HEK293 (cell line): ENCODE measurements around the gene BRINP2.

Source experiments
- WT1 ChIP-seq: fragments of 450-650 bp; formaldehyde crosslinking; IDR thresholded peaks from 2 replicates; pipeline ENCODE4 v1.5.1; 2016; ENCODE audit warnings: missing biosample characterization, missing genetic modification characterization
- ZBTB21 ChIP-seq: fragments of 450-650 bp; formaldehyde crosslinking; IDR thresholded peaks from 2 replicates; pipeline ENCODE4 v1.5.1; 2017; ENCODE audit warnings: missing biosample characterization, missing genetic modification characterization
- ZBTB8A ChIP-seq: fragments of 450-650 bp; formaldehyde crosslinking; IDR thresholded peaks from 2 replicates; pipeline ENCODE4 v1.5.1; 2016; ENCODE audit warnings: missing biosample characterization, missing genetic modification characterization
- ZNF843 ChIP-seq: fragments of 450-650 bp; formaldehyde crosslinking; IDR thresholded peaks from 2 replicates; pipeline ENCODE4 v1.5.1; 2016; ENCODE audit warnings: missing biosample characterization, missing genetic modification characterization
- TF ChIP-seq, protein P1 (sequence below): fragments of 450-650 bp; formaldehyde crosslinking; IDR thresholded peaks from 2 replicates; pipeline ENCODE4 v1.5.1; 2016; ENCODE audit warnings: missing biosample characterization, missing genetic modification characterization
- TF ChIP-seq, protein P2 (sequence below): fragments of 450-650 bp; formaldehyde crosslinking; IDR thresholded peaks from 2 replicates; pipeline ENCODE4 v1.5.1; 2016; ENCODE audit warnings: missing biosample characterization, missing genetic modification characterization
- TF ChIP-seq, protein P3 (sequence below): fragments of 450-650 bp; formaldehyde crosslinking; IDR thresholded peaks from 2 replicates; pipeline ENCODE4 v1.5.1; 2016; ENCODE audit warnings: missing biosample characterization, missing genetic modification characterization
- TF ChIP-seq, protein P4 (sequence below): sonication (generic); formaldehyde crosslinking; IDR thresholded peaks from 2 replicates; pipeline ENCODE4 v1.8.1; 2022; ENCODE audit warnings: mild to moderate bottlenecking, moderate library complexity, missing genetic modification reagents
- TF ChIP-seq, protein P5 (sequence below): fragments of 450-650 bp; formaldehyde crosslinking; IDR thresholded peaks from 2 replicates; pipeline ENCODE4 v1.5.1; 2016; ENCODE audit warnings: missing biosample characterization, missing genetic modification characterization

DNA sequence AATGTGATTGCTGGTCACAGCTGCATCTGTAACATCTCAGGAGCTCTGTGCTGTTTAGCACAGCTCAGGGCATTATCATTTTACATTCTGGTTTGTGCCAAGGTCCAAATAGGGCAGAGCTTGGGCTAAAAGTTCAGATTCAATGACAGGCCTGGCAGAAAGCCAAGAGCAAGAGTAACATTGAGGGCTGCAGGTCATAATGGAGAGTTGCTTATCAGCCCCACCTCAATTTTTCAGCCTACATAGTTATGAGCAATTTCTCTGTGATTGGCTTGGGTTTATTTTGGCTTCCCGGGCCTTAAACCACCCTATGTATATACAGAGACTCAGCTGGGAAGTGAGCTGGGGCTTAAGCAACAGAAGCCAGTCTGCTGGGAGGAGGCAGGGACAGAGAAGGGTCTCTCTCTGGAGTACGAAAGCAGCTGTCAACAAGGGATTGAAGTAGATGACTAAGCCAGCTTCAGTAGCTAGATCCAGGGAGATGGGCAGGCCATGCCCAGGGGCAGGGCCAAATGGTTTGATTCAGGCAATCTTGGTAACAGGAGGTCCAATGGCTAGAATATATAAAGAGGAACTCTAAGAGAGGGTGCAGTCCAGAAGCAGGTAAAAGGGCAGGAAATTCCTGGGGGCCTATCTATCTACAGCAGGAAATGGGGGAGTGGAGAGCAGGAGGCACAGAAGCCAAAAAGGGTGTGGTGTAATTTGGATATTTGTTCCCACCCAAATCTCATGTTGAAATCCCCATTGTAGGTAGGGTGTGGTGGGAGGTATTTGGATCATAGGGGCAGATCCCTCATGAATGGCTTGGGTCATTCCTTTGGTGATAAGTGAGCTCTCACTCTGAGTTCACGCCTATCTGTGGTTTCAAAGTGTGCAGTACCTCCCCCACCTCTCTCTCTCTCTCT is 49.0 kb downstream of the BRINP2 start:
- TF ChIP-seq, protein P1, sequence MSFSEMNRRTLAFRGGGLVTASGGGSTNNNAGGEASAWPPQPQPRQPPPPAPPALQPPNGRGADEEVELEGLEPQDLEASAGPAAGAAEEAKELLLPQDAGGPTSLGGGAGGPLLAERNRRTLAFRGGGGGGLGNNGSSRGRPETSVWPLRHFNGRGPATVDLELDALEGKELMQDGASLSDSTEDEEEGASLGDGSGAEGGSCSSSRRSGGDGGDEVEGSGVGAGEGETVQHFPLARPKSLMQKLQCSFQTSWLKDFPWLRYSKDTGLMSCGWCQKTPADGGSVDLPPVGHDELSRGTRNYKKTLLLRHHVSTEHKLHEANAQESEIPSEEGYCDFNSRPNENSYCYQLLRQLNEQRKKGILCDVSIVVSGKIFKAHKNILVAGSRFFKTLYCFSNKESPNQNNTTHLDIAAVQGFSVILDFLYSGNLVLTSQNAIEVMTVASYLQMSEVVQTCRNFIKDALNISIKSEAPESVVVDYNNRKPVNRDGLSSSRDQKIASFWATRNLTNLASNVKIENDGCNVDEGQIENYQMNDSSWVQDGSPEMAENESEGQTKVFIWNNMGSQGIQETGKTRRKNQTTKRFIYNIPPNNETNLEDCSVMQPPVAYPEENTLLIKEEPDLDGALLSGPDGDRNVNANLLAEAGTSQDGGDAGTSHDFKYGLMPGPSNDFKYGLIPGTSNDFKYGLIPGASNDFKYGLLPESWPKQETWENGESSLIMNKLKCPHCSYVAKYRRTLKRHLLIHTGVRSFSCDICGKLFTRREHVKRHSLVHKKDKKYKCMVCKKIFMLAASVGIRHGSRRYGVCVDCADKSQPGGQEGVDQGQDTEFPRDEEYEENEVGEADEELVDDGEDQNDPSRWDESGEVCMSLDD (tag by site-specific recombination): no peak
- TF ChIP-seq, protein P2, sequence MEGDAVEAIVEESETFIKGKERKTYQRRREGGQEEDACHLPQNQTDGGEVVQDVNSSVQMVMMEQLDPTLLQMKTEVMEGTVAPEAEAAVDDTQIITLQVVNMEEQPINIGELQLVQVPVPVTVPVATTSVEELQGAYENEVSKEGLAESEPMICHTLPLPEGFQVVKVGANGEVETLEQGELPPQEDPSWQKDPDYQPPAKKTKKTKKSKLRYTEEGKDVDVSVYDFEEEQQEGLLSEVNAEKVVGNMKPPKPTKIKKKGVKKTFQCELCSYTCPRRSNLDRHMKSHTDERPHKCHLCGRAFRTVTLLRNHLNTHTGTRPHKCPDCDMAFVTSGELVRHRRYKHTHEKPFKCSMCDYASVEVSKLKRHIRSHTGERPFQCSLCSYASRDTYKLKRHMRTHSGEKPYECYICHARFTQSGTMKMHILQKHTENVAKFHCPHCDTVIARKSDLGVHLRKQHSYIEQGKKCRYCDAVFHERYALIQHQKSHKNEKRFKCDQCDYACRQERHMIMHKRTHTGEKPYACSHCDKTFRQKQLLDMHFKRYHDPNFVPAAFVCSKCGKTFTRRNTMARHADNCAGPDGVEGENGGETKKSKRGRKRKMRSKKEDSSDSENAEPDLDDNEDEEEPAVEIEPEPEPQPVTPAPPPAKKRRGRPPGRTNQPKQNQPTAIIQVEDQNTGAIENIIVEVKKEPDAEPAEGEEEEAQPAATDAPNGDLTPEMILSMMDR (tag by site-specific recombination): no peak
- TF ChIP-seq, protein P3, sequence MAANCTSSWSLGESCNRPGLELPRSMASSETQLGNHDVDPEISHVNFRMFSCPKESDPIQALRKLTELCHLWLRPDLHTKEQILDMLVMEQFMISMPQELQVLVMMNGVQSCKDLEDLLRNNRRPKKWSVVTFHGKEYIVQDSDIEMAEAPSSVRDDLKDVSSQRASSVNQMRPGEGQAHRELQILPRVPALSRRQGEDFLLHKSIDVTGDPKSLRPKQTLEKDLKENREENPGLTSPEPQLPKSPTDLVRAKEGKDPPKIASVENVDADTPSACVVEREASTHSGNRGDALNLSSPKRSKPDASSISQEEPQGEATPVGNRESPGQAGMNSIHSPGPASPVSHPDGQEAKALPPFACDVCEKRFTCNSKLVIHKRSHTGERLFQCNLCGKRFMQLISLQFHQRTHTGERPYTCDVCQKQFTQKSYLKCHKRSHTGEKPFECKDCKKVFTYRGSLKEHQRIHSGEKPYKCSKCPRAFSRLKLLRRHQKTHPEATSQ (tag by site-specific recombination): no peak
- TF ChIP-seq ZNF843 (tag by site-specific recombination) (no peak), ZBTB8A (tag by site-specific recombination) (no peak), ZBTB21 (tag by site-specific recombination) (no peak), WT1 (tag by site-specific recombination) (no peak)
- TF ChIP-seq, protein P4, sequence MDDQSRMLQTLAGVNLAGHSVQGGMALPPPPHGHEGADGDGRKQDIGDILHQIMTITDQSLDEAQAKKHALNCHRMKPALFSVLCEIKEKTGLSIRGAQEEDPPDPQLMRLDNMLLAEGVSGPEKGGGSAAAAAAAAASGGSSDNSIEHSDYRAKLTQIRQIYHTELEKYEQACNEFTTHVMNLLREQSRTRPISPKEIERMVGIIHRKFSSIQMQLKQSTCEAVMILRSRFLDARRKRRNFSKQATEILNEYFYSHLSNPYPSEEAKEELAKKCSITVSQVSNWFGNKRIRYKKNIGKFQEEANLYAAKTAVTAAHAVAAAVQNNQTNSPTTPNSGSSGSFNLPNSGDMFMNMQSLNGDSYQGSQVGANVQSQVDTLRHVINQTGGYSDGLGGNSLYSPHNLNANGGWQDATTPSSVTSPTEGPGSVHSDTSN (CRISPR knock-in tag): no peak
- TF ChIP-seq, protein P5, sequence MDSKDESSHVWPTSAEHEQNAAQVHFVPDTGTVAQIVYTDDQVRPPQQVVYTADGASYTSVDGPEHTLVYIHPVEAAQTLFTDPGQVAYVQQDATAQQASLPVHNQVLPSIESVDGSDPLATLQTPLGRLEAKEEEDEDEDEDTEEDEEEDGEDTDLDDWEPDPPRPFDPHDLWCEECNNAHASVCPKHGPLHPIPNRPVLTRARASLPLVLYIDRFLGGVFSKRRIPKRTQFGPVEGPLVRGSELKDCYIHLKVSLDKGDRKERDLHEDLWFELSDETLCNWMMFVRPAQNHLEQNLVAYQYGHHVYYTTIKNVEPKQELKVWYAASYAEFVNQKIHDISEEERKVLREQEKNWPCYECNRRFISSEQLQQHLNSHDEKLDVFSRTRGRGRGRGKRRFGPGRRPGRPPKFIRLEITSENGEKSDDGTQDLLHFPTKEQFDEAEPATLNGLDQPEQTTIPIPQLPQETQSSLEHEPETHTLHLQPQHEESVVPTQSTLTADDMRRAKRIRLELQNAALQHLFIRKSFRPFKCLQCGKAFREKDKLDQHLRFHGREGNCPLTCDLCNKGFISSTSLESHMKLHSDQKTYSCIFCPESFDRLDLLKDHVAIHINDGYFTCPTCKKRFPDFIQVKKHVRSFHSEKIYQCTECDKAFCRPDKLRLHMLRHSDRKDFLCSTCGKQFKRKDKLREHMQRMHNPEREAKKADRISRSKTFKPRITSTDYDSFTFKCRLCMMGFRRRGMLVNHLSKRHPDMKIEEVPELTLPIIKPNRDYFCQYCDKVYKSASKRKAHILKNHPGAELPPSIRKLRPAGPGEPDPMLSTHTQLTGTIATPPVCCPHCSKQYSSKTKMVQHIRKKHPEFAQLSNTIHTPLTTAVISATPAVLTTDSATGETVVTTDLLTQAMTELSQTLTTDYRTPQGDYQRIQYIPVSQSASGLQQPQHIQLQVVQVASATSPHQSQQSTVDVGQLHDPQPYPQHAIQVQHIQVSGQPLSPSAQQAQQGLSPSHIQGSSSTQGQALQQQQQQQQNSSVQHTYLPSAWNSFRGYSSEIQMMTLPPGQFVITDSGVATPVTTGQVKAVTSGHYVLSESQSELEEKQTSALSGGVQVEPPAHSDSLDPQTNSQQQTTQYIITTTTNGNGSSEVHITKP (tag by site-specific recombination): no peak
